Measurements from ENCODE around the gene STH. TPM values are rescaled to one million over a fixed set of nuclear protein-coding genes. Genes with fewer than 3 reads are reported as not detected.

STH gene
- total RNA-seq, 3 donors from 2014 or later, result not detected

GRCh38 chr17:45993962-45994627 lies 5.0 kb upstream of the STH start:
- intact Hi-C loops (cut with DNase I; ENCODE audit: low total_unique reads), result no loop called here
- no peak overlapping the region for H3K27ac ChIP-seq
- H3K4me1 ChIP-seq, result no peaks in the 10 kb centered on the region
- no peaks in the 10 kb centered on the region for H3K36me3 ChIP-seq
- no peak overlapping the region for H3K4me3 ChIP-seq
- H3K27me3 ChIP-seq, result no peaks in the 10 kb centered on the region
- no peak for DNase-seq (ENCODE audit: low spot score in 2 of 2)
- TF ChIP-seq POLR2A (IDR thresholded peaks at IDR 0.05), result no peak
- TF ChIP-seq POLR2AphosphoS5 (IDR thresholded peaks at IDR 0.05), result no peak
- TF ChIP-seq CTCF (IDR thresholded peaks at IDR 0.05), result no peak
- no peaks in the 10 kb centered on the region for H3K9me3 ChIP-seq

- H3K4me3 ChIP-seq, result no peak overlapping the region
- intact Hi-C loops (cut with DNase I; ENCODE audit: low total_unique reads), result no loop called here
- no peak for TF ChIP-seq POLR2A (IDR thresholded peaks at IDR 0.05)
- no peak for TF ChIP-seq POLR2AphosphoS5 (IDR thresholded peaks at IDR 0.05)
- no peak for TF ChIP-seq CTCF (IDR thresholded peaks at IDR 0.05)
Measured at GRCh38 chr17:45994987-45995386, 4.1 kb upstream of the STH start.

GRCh38 chr17:45995627-45996270 lies 3.3 kb upstream of the STH start:
- intact Hi-C loops (cut with DNase I; ENCODE audit: low total_unique reads), result no loop called here
- Histone ChIP-seq H3K27ac (no peak overlapping the region), H3K4me3 (no peak overlapping the region), H3K9me3 (no peaks in the 10 kb centered on the region), H3K36me3 (no peaks in the 10 kb centered on the region), H3K27me3 (no peaks in the 10 kb centered on the region), H3K4me1 (no peaks in the 10 kb centered on the region)
- DNase-seq (ENCODE audit: low spot score in 2 of 2), result no peak
- TF ChIP-seq POLR2A (IDR thresholded peaks at IDR 0.05) (no peak), POLR2AphosphoS5 (IDR thresholded peaks at IDR 0.05) (no peak), CTCF (IDR thresholded peaks at IDR 0.05) (no peak)

More at GRCh38 chr17:45994987-45995386, 4.1 kb upstream of the STH start:
- no peaks in the 10 kb centered on the region for H3K9me3 ChIP-seq
- no peaks in the 10 kb centered on the region for H3K4me1 ChIP-seq
- H3K27me3 ChIP-seq, result no peaks in the 10 kb centered on the region
- no peak for DNase-seq (ENCODE audit: low spot score in 2 of 2)
- no peak overlapping the region for H3K27ac ChIP-seq
- no peaks in the 10 kb centered on the region for H3K36me3 ChIP-seq

- Histone ChIP-seq H3K27ac (no peak overlapping the region), H3K4me1 (no peaks in the 10 kb centered on the region), H3K27me3 (no peaks in the 10 kb centered on the region), H3K36me3 (no peaks in the 10 kb centered on the region), H3K9me3 (no peaks in the 10 kb centered on the region), H3K4me3 (no peak overlapping the region)
- intact Hi-C loops (cut with DNase I; ENCODE audit: low total_unique reads), result no loop called here
- DNase-seq (ENCODE audit: low spot score in 2 of 2), result no peak
- TF ChIP-seq POLR2AphosphoS5 (IDR thresholded peaks at IDR 0.05), result no peak
- TF ChIP-seq CTCF (IDR thresholded peaks at IDR 0.05), result no peak
- TF ChIP-seq POLR2A (IDR thresholded peaks at IDR 0.05), result no peak
Measured at GRCh38 chr17:45996282-45996937, 2.6 kb upstream of the STH start.

- Histone ChIP-seq H3K4me3 (no peak overlapping the region), H3K36me3 (no peaks in the 10 kb centered on the region), H3K4me1 (no peaks in the 10 kb centered on the region), H3K27ac (no peak overlapping the region), H3K27me3 (no peaks in the 10 kb centered on the region), H3K9me3 (no peaks in the 10 kb centered on the region)
- no peak for DNase-seq (ENCODE audit: low spot score in 2 of 2)
- intact Hi-C loops (cut with DNase I; ENCODE audit: low total_unique reads), result no loop called here
- TF ChIP-seq POLR2AphosphoS5 (IDR thresholded peaks at IDR 0.05) (no peak), POLR2A (IDR thresholded peaks at IDR 0.05) (no peak), CTCF (IDR thresholded peaks at IDR 0.05) (no peak)
Measured at GRCh38 chr17:45997166-45997565, 1.9 kb upstream of the STH start.

Measured in breast epithelium (tissue), 4 donors.